ENCODE measurements around the gene DNAH6. TPM values are rescaled to one million over a fixed set of nuclear protein-coding genes. Genes with fewer than 3 reads are reported as not detected.

Gene DNAH6
- total and polyA plus RNA-seq, 2 experiments from 2014 or later: 0.11 TPM; not detected in 1

- Histone ChIP-seq H4K20me1 (ENCODE audit: insufficient read depth) (no peaks in the 10 kb centered on the region), H3K4me3 (no peak overlapping the region), H3K27ac (no peak overlapping the region), H2AFZ (no peak overlapping the region), H3K79me2 (ENCODE audit: insufficient read depth) (no peaks in the 10 kb centered on the region), H3K4me1 (ENCODE audit: insufficient read depth) (no peaks in the 10 kb centered on the region), H3K9me3 (ENCODE audit: low read depth) (no peaks in the 10 kb centered on the region), H3K4me2 (ENCODE audit: unreplicated experiment) (no peak overlapping the region), H3K27me3 (replicated peaks; ENCODE audit: insufficient read depth) (no peaks in the 10 kb centered on the region; the same call in 1 of the 2 replicates), H3F3A (ENCODE audit: insufficient read depth) (no peaks in the 10 kb centered on the region), H3K9ac (no peak overlapping the region), H3K36me3 (ENCODE audit: low read depth) (no peaks in the 10 kb centered on the region), H3K9me2 (ENCODE audit: insufficient read depth) (no peaks in the 10 kb centered on the region)
- in situ Hi-C loops (cut with MboI): no loop called here
- no peak for DNase-seq
- WGBS, 2 experiments (ENCODE audit: low coverage in 1 of 2, low lambda C conversion rate in 2 of 2, missing lambda C conversion rate in 2 of 2): 83 to 95% methylated on average over 1 of the region's 1 CpG
- TF ChIP-seq EZH2 (IDR thresholded peaks at IDR 0.05; ENCODE audit: insufficient read depth, poor library complexity, severe bottlenecking) (no peak), EZH2phosphoT487 (IDR thresholded peaks at IDR 0.05; ENCODE audit: insufficient read depth, low read depth) (no peak)
These were observed 209.4 kb downstream of the DNAH6 start for GRCh38 chr2:84725717-84726116.

GRCh38 chr2:84727315-84727714 is 211.0 kb downstream of the DNAH6 start:
- Histone ChIP-seq H3K27me3 (replicated peaks; ENCODE audit: insufficient read depth) (no peaks in the 10 kb centered on the region; the same call in 1 of the 2 replicates), H3K4me3 (no peak overlapping the region), H2AFZ (no peak overlapping the region), H3K4me2 (ENCODE audit: unreplicated experiment) (no peak overlapping the region), H3K36me3 (ENCODE audit: low read depth) (no peaks in the 10 kb centered on the region), H4K20me1 (ENCODE audit: insufficient read depth) (no peaks in the 10 kb centered on the region), H3K4me1 (ENCODE audit: insufficient read depth) (no peaks in the 10 kb centered on the region), H3K9me2 (ENCODE audit: insufficient read depth) (no peaks in the 10 kb centered on the region), H3F3A (ENCODE audit: insufficient read depth) (no peaks in the 10 kb centered on the region), H3K9me3 (ENCODE audit: low read depth) (no peaks in the 10 kb centered on the region), H3K79me2 (ENCODE audit: insufficient read depth) (no peaks in the 10 kb centered on the region), H3K27ac (no peak overlapping the region), H3K9ac (no peak overlapping the region)
- TF ChIP-seq EZH2phosphoT487 (IDR thresholded peaks at IDR 0.05; ENCODE audit: insufficient read depth, low read depth) (no peak), EZH2 (IDR thresholded peaks at IDR 0.05; ENCODE audit: insufficient read depth, poor library complexity, severe bottlenecking) (no peak)
- DNase-seq: no peak
- 55 to 63% methylated on average over 1 of the region's 1 CpG for WGBS, 2 experiments (ENCODE audit: low coverage in 1 of 2, low lambda C conversion rate in 2 of 2, missing lambda C conversion rate in 2 of 2)
- in situ Hi-C loops (cut with MboI): no loop called here

- no peaks in the 10 kb centered on the region for H3K4me1 ChIP-seq (ENCODE audit: insufficient read depth)
- TF ChIP-seq EZH2phosphoT487 (IDR thresholded peaks at IDR 0.05; ENCODE audit: insufficient read depth, low read depth): no peak
- TF ChIP-seq EZH2 (IDR thresholded peaks at IDR 0.05; ENCODE audit: insufficient read depth, poor library complexity, severe bottlenecking): no peak
- no peak overlapping the region for H3K4me3 ChIP-seq
- H3F3A ChIP-seq (ENCODE audit: insufficient read depth): no peaks in the 10 kb centered on the region
- no peaks in the 10 kb centered on the region for H3K36me3 ChIP-seq (ENCODE audit: low read depth)
- in situ Hi-C loops (cut with MboI): no loop called here
- no peak for DNase-seq
- 53 to 55% methylated on average over 2 of the region's 2 CpGs for WGBS, 2 experiments (ENCODE audit: low coverage in 1 of 2, low lambda C conversion rate in 2 of 2, missing lambda C conversion rate in 2 of 2)
- H2AFZ ChIP-seq: no peak overlapping the region
- H3K9me2 ChIP-seq (ENCODE audit: insufficient read depth): no peaks in the 10 kb centered on the region
- no peaks in the 10 kb centered on the region for H3K79me2 ChIP-seq (ENCODE audit: insufficient read depth)
- H3K4me2 ChIP-seq (ENCODE audit: unreplicated experiment): no peak overlapping the region
- H3K27ac ChIP-seq: no peak overlapping the region
- no peaks in the 10 kb centered on the region; the same call in 1 of the 2 replicates for H3K27me3 ChIP-seq (replicated peaks; ENCODE audit: insufficient read depth)
- H4K20me1 ChIP-seq (ENCODE audit: insufficient read depth): no peaks in the 10 kb centered on the region
- no peaks in the 10 kb centered on the region for H3K9me3 ChIP-seq (ENCODE audit: low read depth)
- no peak overlapping the region for H3K9ac ChIP-seq
These were observed 212.9 kb downstream of the DNAH6 start for GRCh38 chr2:84729224-84729623.

- DNase-seq: no peak
- no peak overlapping the region for H2AFZ ChIP-seq
- no peaks in the 10 kb centered on the region for H4K20me1 ChIP-seq (ENCODE audit: insufficient read depth)
- WGBS, 2 experiments (ENCODE audit: low coverage in 1 of 2, low lambda C conversion rate in 2 of 2, missing lambda C conversion rate in 2 of 2): 57 to 60% methylated on average over 3 of the region's 3 CpGs
- no peaks in the 10 kb centered on the region for H3K9me2 ChIP-seq (ENCODE audit: insufficient read depth)
- H3K4me3 ChIP-seq: no peak overlapping the region
- H3K9me3 ChIP-seq (ENCODE audit: low read depth): no peaks in the 10 kb centered on the region
- TF ChIP-seq EZH2 (IDR thresholded peaks at IDR 0.05; ENCODE audit: insufficient read depth, poor library complexity, severe bottlenecking) (no peak), EZH2phosphoT487 (IDR thresholded peaks at IDR 0.05; ENCODE audit: insufficient read depth, low read depth) (no peak)
- in situ Hi-C loops (cut with MboI): no loop called here
- H3K79me2 ChIP-seq (ENCODE audit: insufficient read depth): no peaks in the 10 kb centered on the region
- H3K27me3 ChIP-seq (replicated peaks; ENCODE audit: insufficient read depth): no peaks in the 10 kb centered on the region; the same call in 1 of the 2 replicates
- no peak overlapping the region for H3K9ac ChIP-seq
- H3K4me2 ChIP-seq (ENCODE audit: unreplicated experiment): no peak overlapping the region
- H3K27ac ChIP-seq: no peak overlapping the region
- H3F3A ChIP-seq (ENCODE audit: insufficient read depth): no peaks in the 10 kb centered on the region
- no peaks in the 10 kb centered on the region for H3K36me3 ChIP-seq (ENCODE audit: low read depth)
- H3K4me1 ChIP-seq (ENCODE audit: insufficient read depth): no peaks in the 10 kb centered on the region
These were observed 214.9 kb downstream of the DNAH6 start for GRCh38 chr2:84731185-84731584.

Measured in GM23248 (cell line).